Measurements from ENCODE around the gene PCCA.

Gene PCCA

DNA sequence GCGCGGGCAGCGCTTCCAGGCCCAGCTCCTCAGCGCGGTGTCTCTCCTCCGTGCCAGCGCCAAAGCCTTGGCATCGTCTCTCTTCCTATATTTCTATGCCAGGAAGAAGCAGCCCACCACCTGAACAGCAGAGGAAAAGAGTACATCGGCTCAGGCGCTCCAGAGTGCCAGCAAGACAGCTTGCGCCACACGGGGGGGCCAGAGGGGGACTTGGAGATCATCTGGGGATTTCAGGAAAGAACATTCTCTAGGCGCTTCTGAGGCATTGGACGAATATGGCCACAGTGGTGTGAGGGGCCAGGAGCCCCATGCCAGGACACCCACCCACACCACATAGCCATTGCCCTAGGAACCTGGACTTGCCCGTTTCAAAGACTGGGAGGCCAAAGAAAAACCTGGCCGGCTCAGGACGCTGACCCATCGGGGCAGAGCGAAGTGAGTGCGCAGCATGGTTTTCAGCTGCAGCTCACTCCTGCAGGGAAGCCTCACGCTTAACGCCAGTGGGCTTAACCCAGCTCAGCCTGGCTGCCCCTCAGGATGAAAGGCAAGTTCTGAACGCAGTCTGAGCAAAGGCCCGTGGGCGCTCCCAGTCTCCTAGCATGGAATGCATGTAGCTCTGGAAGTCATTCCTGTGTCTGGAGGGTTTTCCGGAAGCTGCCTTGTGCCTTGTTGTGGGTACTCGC is 437.6 kb downstream of the PCCA start:
- no peak for TF ChIP-seq CTCF (IDR thresholded peaks at IDR 0.05; ENCODE audit: low read length)
- no peak for TF ChIP-seq EZH2 (IDR thresholded peaks at IDR 0.05; ENCODE audit: borderline replicate concordance, low read length)
- Histone ChIP-seq H3K27ac (ENCODE audit: low read depth, low read length, poor library complexity, severe bottlenecking) (no peak overlapping the region), H3F3A (ENCODE audit: insufficient read depth, low read length) (no peaks in the 10 kb centered on the region), H3K9me2 (ENCODE audit: low read depth, low read length) (no peaks in the 10 kb centered on the region), H3K9ac (ENCODE audit: low read length) (no peak overlapping the region), H3K4me2 (ENCODE audit: low read length) (no peak overlapping the region), H3K4me3 (ENCODE audit: low read depth, low read length, poor library complexity, severe bottlenecking) (no peak overlapping the region), H3K36me3 (ENCODE audit: insufficient read depth, low read length) (no peaks in the 10 kb centered on the region), H3K79me2 (ENCODE audit: insufficient read depth, low read length) (no peaks in the 10 kb centered on the region), H2AFZ (ENCODE audit: low read length) (no peak overlapping the region), H3K9me3 (ENCODE audit: low read length) (no peaks in the 10 kb centered on the region), H3K27me3 (ENCODE audit: insufficient read depth, low read length) (no peaks in the 10 kb centered on the region), H4K20me1 (ENCODE audit: insufficient read depth, low read length) (no peaks in the 10 kb centered on the region), H3K4me1 (ENCODE audit: insufficient read depth, low read length, severe bottlenecking) (no peaks in the 10 kb centered on the region)

DNA sequence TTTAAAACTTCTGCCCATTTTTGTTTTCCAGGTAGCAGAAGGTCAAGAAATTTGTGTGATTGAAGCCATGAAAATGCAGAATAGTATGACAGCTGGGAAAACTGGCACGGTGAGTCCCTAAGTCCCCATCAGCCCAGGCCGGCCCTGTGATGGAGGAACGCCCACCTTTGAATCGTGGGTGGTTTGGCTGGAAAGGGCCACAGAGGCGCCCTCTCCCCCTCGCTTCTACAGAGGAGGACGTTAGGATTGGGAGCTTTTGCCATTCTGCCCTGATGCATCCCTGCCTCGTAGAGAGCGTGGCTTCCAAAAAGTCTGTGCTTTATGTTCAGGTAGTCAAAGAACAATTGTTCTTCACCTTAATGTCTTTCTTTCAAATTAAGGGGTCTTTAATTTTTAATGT is 438.8 kb downstream of the PCCA start:
- Histone ChIP-seq H3K36me3 (ENCODE audit: insufficient read depth, low read length) (no peaks in the 10 kb centered on the region), H3K4me2 (ENCODE audit: low read length) (no peak overlapping the region), H4K20me1 (ENCODE audit: insufficient read depth, low read length) (no peaks in the 10 kb centered on the region), H3K4me3 (ENCODE audit: low read depth, low read length, poor library complexity, severe bottlenecking) (no peak overlapping the region), H3F3A (ENCODE audit: insufficient read depth, low read length) (no peaks in the 10 kb centered on the region), H3K27me3 (ENCODE audit: insufficient read depth, low read length) (no peaks in the 10 kb centered on the region), H3K4me1 (ENCODE audit: insufficient read depth, low read length, severe bottlenecking) (no peaks in the 10 kb centered on the region), H3K79me2 (ENCODE audit: insufficient read depth, low read length) (no peaks in the 10 kb centered on the region), H2AFZ (ENCODE audit: low read length) (no peak overlapping the region), H3K27ac (ENCODE audit: low read depth, low read length, poor library complexity, severe bottlenecking) (no peak overlapping the region), H3K9me2 (ENCODE audit: low read depth, low read length) (no peaks in the 10 kb centered on the region), H3K9me3 (ENCODE audit: low read length) (no peaks in the 10 kb centered on the region), H3K9ac (ENCODE audit: low read length) (no peak overlapping the region)
- TF ChIP-seq CTCF (IDR thresholded peaks at IDR 0.05; ENCODE audit: low read length) (no peak), EZH2 (IDR thresholded peaks at IDR 0.05; ENCODE audit: borderline replicate concordance, low read length) (no peak)

- Histone ChIP-seq H3K27ac (ENCODE audit: low read depth, low read length, poor library complexity, severe bottlenecking) (no peak overlapping the region), H3K9me3 (ENCODE audit: low read length) (no peaks in the 10 kb centered on the region), H3K4me2 (ENCODE audit: low read length) (no peak overlapping the region), H4K20me1 (ENCODE audit: insufficient read depth, low read length) (no peaks in the 10 kb centered on the region), H3K9ac (ENCODE audit: low read length) (no peak overlapping the region), H3K79me2 (ENCODE audit: insufficient read depth, low read length) (no peaks in the 10 kb centered on the region), H3K27me3 (ENCODE audit: insufficient read depth, low read length) (no peaks in the 10 kb centered on the region), H3K4me1 (ENCODE audit: insufficient read depth, low read length, severe bottlenecking) (no peaks in the 10 kb centered on the region), H3K4me3 (ENCODE audit: low read depth, low read length, poor library complexity, severe bottlenecking) (no peak overlapping the region), H3K9me2 (ENCODE audit: low read depth, low read length) (no peaks in the 10 kb centered on the region), H3K36me3 (ENCODE audit: insufficient read depth, low read length) (no peaks in the 10 kb centered on the region), H3F3A (ENCODE audit: insufficient read depth, low read length) (no peaks in the 10 kb centered on the region), H2AFZ (ENCODE audit: low read length) (no peak overlapping the region)
- TF ChIP-seq EZH2 (IDR thresholded peaks at IDR 0.05; ENCODE audit: borderline replicate concordance, low read length) (no peak), CTCF (IDR thresholded peaks at IDR 0.05; ENCODE audit: low read length) (no peak)
Observed at GRCh38 chr13:100528353-100528752, 439.5 kb downstream of the PCCA start.

Measured in OCI-LY1 (cell line).